ENCODE measurements around the gene NUDT17. TPM values are rescaled to one million over a fixed set of nuclear protein-coding genes. Genes with fewer than 3 reads are reported as not detected.

The NUDT17 gene
- total RNA-seq, 1 experiment from 2014 or later = 1.8 TPM

GRCh38 chr1:145847827-145848226 is 2.4 kb downstream of the NUDT17 start:
- CTCF ChIA-PET = interaction anchor here (1.1 to 7.6 kb wide), 2 partner anchors 11 to 130 kb away, joined by 3 to 87 read pairs; partner anchors contain the start of gene PIAS3
- H2AFZ ChIP-seq (ENCODE audit: low read depth, low read length, poor library complexity, severe bottlenecking) = no peak overlapping the region

GRCh38 chr1:145849356-145850160 is 4.1 kb downstream of the NUDT17 start:
- RAD21 ChIA-PET (ENCODE audit: low non-redundant PET in 1 of 2, low total read pairs in 2 of 2, uncharacterized antibody in 2 of 2, unreplicated experiment in 2 of 2) = no interaction called here
- no peaks in the 10 kb centered on the region for H3K9me2 ChIP-seq (ENCODE audit: insufficient read depth)
- intact Hi-C loops (cut with micrococcal nuclease) = loop anchor here (5.0 kb wide), 1 partner anchor 58 kb away; no protein-coding TSS in a partner anchor
- CTCF ChIA-PET = interaction anchor here (7.6 kb wide), 1 partner anchor 9 kb away, joined by 87 read pairs; the partner anchor contains the start of gene PIAS3
- POLR2A ChIA-PET = interaction anchor here (2.2 kb wide), 1 partner anchor 9 kb away, joined by 6 read pairs; the partner anchor contains the start of gene PIAS3
- H3K9me3 ChIP-seq (ENCODE audit: control insufficient read depth in 1 of 2, insufficient read depth in 1 of 2, low read depth in 1 of 2, low read length in 2 of 2) = no peaks in the 10 kb centered on the region
- H3K27me3 ChIP-seq (ENCODE audit: insufficient read depth, low read length) = no peaks in the 10 kb centered on the region
- H2AFZ ChIP-seq (ENCODE audit: low read depth, low read length, poor library complexity, severe bottlenecking) = no peak overlapping the region
- no peak for ATAC-seq
- no peak overlapping the region for H3K9ac ChIP-seq (ENCODE audit: low read length)
- no peak overlapping the region for H3K27ac ChIP-seq (ENCODE audit: low read depth, low read length)
- peaks cover 15 to 30% of the 10 kb centered on the region in 2 experiments for H3K36me3 ChIP-seq (ENCODE audit: control insufficient read depth in 1 of 2, insufficient read depth in 2 of 2, low read length in 2 of 2)
- no peak for DNase-seq (ENCODE audit: low read depth, low spot score)
- no peak overlapping the region for H3K4me2 ChIP-seq (ENCODE audit: low read length)
- no peaks in the 10 kb centered on the region for H4K20me1 ChIP-seq (ENCODE audit: insufficient read depth)
- no TSS peak for BruUV-seq (replicated peaks)
- H3K4me1 ChIP-seq (ENCODE audit: control insufficient read depth in 1 of 2, insufficient read depth in 2 of 2, low read length in 2 of 2) = peaks cover 4 to 14% of the 10 kb centered on the region in 2 experiments
- no peaks in the 10 kb centered on the region for H3K79me2 ChIP-seq (ENCODE audit: insufficient read depth, low read length)
- no peak overlapping the region for H3K4me3 ChIP-seq (replicated peaks in 1 of 2; ENCODE audit: low read depth in 1 of 2, low read length in 2 of 2)
- no peak for TF ChIP-seq TCF7L2 (IDR thresholded peaks at IDR 0.05; ENCODE audit: borderline replicate concordance, extremely low read depth, insufficient read depth, insufficient read length)
- TF ChIP-seq ZBTB33 (IDR thresholded peaks at IDR 0.05; ENCODE audit: extremely low read depth, insufficient replicate concordance, low read length) = no peak
- peak; percentile 21; the same call in 1 of the 2 replicates for TF ChIP-seq RAD21 (IDR thresholded peaks at IDR 0.05; ENCODE audit: low read depth)
- TF ChIP-seq EZH2phosphoT487 (IDR thresholded peaks at IDR 0.05; ENCODE audit: borderline replicate concordance) = no peak
- TF ChIP-seq CEBPB (IDR thresholded peaks at IDR 0.05; ENCODE audit: low read depth) = no peak
- TF ChIP-seq REST (IDR thresholded peaks at IDR 0.05; ENCODE audit: low read depth) = no peak

More at GRCh38 chr1:145847827-145848226, 2.4 kb downstream of the NUDT17 start:
- no peak for ATAC-seq
- no TSS peak for BruUV-seq (replicated peaks)
- H3K9ac ChIP-seq (ENCODE audit: low read length) = no peak overlapping the region
- H3K9me3 ChIP-seq (ENCODE audit: control insufficient read depth in 1 of 2, insufficient read depth in 1 of 2, low read depth in 1 of 2, low read length in 2 of 2) = no peaks in the 10 kb centered on the region
- no peaks in the 10 kb centered on the region for H3K79me2 ChIP-seq (ENCODE audit: insufficient read depth, low read length)
- no peaks in the 10 kb centered on the region for H4K20me1 ChIP-seq (ENCODE audit: insufficient read depth)
- H3K4me2 ChIP-seq (ENCODE audit: low read length) = no peak overlapping the region
- ChIA-PET RAD21 (ENCODE audit: low non-redundant PET in 1 of 2, low total read pairs in 2 of 2, uncharacterized antibody in 2 of 2, unreplicated experiment in 2 of 2) (no interaction called here), POLR2A (interaction anchor here (2.2 kb wide), 1 partner anchor 11 kb away, joined by 6 read pairs; the partner anchor contains the start of gene PIAS3)
- H3K9me2 ChIP-seq (ENCODE audit: insufficient read depth) = no peaks in the 10 kb centered on the region
- no peak overlapping the region for H3K27ac ChIP-seq (ENCODE audit: low read depth, low read length)
- peaks cover 4 to 14% of the 10 kb centered on the region in 2 experiments for H3K4me1 ChIP-seq (ENCODE audit: control insufficient read depth in 1 of 2, insufficient read depth in 2 of 2, low read length in 2 of 2)
- no peak overlapping the region for H3K4me3 ChIP-seq (replicated peaks in 1 of 2; ENCODE audit: low read depth in 1 of 2, low read length in 2 of 2)
- intact Hi-C loops (cut with micrococcal nuclease) = loop anchor here (5.0 kb wide), 1 partner anchor 59 kb away; no protein-coding TSS in a partner anchor
- no peaks in the 10 kb centered on the region for H3K27me3 ChIP-seq (ENCODE audit: insufficient read depth, low read length)
- no peak for DNase-seq (ENCODE audit: low read depth, low spot score)
- peaks cover 15 to 23% of the 10 kb centered on the region in 2 experiments for H3K36me3 ChIP-seq (ENCODE audit: control insufficient read depth in 1 of 2, insufficient read depth in 2 of 2, low read length in 2 of 2)
- TF ChIP-seq EZH2 (IDR thresholded peaks at IDR 0.05) = no peak
- no peak for TF ChIP-seq SP1 (IDR thresholded peaks at IDR 0.05; ENCODE audit: low read depth)
- TF ChIP-seq CEBPB (IDR thresholded peaks at IDR 0.05; ENCODE audit: low read depth) = no peak
- TF ChIP-seq SRF (IDR thresholded peaks at IDR 0.05; ENCODE audit: low read depth) = no peak
- TF ChIP-seq POLR2A (IDR thresholded peaks at IDR 0.05; ENCODE audit: borderline replicate concordance, extremely low read depth, insufficient read depth, insufficient read length) = no peak
- no peak for TF ChIP-seq ZFX (IDR thresholded peaks at IDR 0.05)
- no peak for TF ChIP-seq TCF7L2 (IDR thresholded peaks at IDR 0.05; ENCODE audit: borderline replicate concordance, extremely low read depth, insufficient read depth, insufficient read length)
- TF ChIP-seq FOSL1 (IDR thresholded peaks at IDR 0.05; ENCODE audit: low read depth) = no peak
- TF ChIP-seq POLR2AphosphoS5 (IDR thresholded peaks at IDR 0.05; ENCODE audit: low read depth, low read length) = no peak

Measured in HCT116 (cell line).